ENCODE measurements around the gene ZSWIM4. TPM values are rescaled to one million over a fixed set of nuclear protein-coding genes. Genes with fewer than 3 reads are reported as not detected.

The ZSWIM4 gene
- total and polyA plus RNA-seq, 10 of the 15 experiments (the other 5 are each of a cell fraction or from before 2014, with no cell fraction given) = 0.73 to 11.1 (median 1.8) TPM; not detected in 2

DNA sequence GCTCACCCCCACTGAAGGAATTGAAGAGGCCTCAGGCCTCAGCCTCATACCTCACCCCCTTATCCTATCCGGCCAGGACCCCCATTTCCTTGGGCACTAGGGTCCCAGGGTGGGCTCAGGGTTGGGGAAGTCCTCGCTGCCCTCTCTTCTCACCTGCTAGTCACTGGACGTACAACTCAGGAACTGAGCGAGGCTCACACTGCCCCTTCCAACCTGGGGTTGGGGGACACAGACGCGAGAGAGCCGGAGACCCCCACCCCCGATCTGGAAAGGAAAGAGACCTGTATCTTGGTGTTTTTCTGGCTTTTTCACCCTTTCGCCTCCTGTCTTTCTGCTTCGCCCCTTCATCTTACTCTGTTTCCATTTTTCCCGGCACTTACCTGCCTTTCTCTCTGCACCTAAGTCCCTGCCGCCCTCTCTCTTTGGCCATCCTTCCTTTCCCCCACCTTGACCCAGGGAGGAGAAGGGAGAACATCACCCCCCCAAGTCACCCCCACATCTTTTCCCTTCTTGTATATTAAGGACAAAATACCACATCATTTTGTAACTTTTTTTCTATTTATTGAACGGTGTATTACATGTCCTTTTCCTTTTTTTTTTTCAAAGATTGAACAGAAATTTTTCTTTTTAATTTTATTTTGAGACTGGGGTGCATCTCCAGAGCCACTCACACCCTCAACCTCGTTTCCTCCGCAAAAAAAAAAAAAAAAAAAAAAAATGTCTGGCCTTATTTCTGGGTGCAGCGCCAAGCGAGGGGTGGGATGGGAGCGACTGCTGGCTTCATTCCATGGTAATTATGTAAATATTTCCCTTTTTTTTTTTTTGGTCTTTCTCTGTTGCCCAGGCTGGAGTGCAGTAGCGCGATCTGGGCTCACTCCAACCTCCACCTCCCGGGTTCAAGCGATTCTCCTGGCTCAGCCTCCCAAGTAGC is 36.6 kb downstream of the ZSWIM4 start:
- Histone ChIP-seq H3K4me1 (ENCODE audit: control insufficient read depth, insufficient read depth, low read length) (peaks cover 22% of the 10 kb centered on the region), H3K79me2 (ENCODE audit: control insufficient read depth, insufficient read depth, low read length) (no peaks in the 10 kb centered on the region; the same call in none of the 2 replicates), H3K27me3 (replicated peaks in 1 of 2; ENCODE audit: control insufficient read depth in 2 of 2, insufficient read depth in 2 of 2, low read length in 1 of 2) (no peaks in the 10 kb centered on the region), H3K4me3 (no peak overlapping the region), H3K36me3 (ENCODE audit: control insufficient read depth in 2 of 2, insufficient read depth in 2 of 2, low read length in 1 of 2) (peaks cover 0 to 3% of the 10 kb centered on the region in 2 experiments; a peak in 1 of 4 replicates), H4K20me1 (ENCODE audit: control insufficient read depth, insufficient read depth) (no peaks in the 10 kb centered on the region), H3K4me2 (ENCODE audit: control insufficient read depth, insufficient read depth) (no peak overlapping the region), H2AFZ (ENCODE audit: control insufficient read depth, low read depth, low read length) (no peak overlapping the region), H3K9me3 (replicated peaks; ENCODE audit: control insufficient read depth, insufficient read depth, low read length) (no peaks in the 10 kb centered on the region), H3K27ac (ENCODE audit: control insufficient read depth, insufficient read depth) (no peak overlapping the region), H3K9ac (ENCODE audit: control insufficient read depth, insufficient read depth, low read length) (no peak overlapping the region)
- WGBS (ENCODE audit: insufficient coverage, insufficient replicate concordance, low lambda C conversion rate, missing lambda C conversion rate) = 97% methylated on average over 19 of the region's 22 CpGs
- no TSS peak for BruUV-seq (replicated peaks)
- RAD21 ChIA-PET (ENCODE audit: unreplicated experiment) = no interaction called here
- intact Hi-C loops (cut with micrococcal nuclease; ENCODE audit: unreplicated experiment) = no loop called here
- in situ Hi-C loops (cut with MboI) = no loop called here
- DNase-seq (ENCODE audit: low read depth, low spot score) (no peak), FAIRE-seq (no peak), ATAC-seq (no peak)
- POLR2A ChIA-PET = no interaction called here
- CTCF ChIA-PET = no interaction called here
- SMC1A ChIA-PET (ENCODE audit: uncharacterized antibody, unreplicated experiment) = interaction anchor here (1.3 kb wide), 1 partner anchor 34 kb away, joined by 3 read pairs; no protein-coding TSS in a partner anchor
- TF ChIP-seq, protein P1, sequence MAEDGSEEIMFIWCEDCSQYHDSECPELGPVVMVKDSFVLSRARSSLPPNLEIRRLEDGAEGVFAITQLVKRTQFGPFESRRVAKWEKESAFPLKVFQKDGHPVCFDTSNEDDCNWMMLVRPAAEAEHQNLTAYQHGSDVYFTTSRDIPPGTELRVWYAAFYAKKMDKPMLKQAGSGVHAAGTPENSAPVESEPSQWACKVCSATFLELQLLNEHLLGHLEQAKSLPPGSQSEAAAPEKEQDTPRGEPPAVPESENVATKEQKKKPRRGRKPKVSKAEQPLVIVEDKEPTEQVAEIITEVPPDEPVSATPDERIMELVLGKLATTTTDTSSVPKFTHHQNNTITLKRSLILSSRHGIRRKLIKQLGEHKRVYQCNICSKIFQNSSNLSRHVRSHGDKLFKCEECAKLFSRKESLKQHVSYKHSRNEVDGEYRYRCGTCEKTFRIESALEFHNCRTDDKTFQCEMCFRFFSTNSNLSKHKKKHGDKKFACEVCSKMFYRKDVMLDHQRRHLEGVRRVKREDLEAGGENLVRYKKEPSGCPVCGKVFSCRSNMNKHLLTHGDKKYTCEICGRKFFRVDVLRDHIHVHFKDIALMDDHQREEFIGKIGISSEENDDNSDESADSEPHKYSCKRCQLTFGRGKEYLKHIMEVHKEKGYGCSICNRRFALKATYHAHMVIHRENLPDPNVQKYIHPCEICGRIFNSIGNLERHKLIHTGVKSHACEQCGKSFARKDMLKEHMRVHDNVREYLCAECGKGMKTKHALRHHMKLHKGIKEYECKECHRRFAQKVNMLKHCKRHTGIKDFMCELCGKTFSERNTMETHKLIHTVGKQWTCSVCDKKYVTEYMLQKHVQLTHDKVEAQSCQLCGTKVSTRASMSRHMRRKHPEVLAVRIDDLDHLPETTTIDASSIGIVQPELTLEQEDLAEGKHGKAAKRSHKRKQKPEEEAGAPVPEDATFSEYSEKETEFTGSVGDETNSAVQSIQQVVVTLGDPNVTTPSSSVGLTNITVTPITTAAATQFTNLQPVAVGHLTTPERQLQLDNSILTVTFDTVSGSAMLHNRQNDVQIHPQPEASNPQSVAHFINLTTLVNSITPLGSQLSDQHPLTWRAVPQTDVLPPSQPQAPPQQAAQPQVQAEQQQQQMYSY (CRISPR knock-in tag; IDR thresholded peaks at IDR 0.05) = no peak
- TF ChIP-seq KDM1A (IDR thresholded peaks at IDR 0.05; ENCODE audit: borderline replicate concordance) (no peak), RELB (IDR thresholded peaks at IDR 0.05; ENCODE audit: low read depth) (no peak), SP1 (IDR thresholded peaks at IDR 0.05; ENCODE audit: low read depth, low read length) (no peak), IKZF1 (conservative IDR thresholded peaks at IDR 0.05) (no peak), E2F4 (IDR thresholded peaks at IDR 0.05; ENCODE audit: low read depth, low read length) (no peak), E4F1 (IDR thresholded peaks at IDR 0.05; ENCODE audit: borderline replicate concordance, partially characterized antibody) (no peak)
- TF ChIP-seq, protein P2, sequence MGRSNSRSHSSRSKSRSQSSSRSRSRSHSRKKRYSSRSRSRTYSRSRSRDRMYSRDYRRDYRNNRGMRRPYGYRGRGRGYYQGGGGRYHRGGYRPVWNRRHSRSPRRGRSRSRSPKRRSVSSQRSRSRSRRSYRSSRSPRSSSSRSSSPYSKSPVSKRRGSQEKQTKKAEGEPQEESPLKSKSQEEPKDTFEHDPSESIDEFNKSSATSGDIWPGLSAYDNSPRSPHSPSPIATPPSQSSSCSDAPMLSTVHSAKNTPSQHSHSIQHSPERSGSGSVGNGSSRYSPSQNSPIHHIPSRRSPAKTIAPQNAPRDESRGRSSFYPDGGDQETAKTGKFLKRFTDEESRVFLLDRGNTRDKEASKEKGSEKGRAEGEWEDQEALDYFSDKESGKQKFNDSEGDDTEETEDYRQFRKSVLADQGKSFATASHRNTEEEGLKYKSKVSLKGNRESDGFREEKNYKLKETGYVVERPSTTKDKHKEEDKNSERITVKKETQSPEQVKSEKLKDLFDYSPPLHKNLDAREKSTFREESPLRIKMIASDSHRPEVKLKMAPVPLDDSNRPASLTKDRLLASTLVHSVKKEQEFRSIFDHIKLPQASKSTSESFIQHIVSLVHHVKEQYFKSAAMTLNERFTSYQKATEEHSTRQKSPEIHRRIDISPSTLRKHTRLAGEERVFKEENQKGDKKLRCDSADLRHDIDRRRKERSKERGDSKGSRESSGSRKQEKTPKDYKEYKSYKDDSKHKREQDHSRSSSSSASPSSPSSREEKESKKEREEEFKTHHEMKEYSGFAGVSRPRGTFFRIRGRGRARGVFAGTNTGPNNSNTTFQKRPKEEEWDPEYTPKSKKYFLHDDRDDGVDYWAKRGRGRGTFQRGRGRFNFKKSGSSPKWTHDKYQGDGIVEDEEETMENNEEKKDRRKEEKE (IDR thresholded peaks at IDR 0.05) = no peak

All from GM12878 (cell line).